ENCODE measurements around the gene TMEM82.

Gene TMEM82

GRCh38 chr1:15727866-15728534 is 14.3 kb upstream of the TMEM82 start:
- H3K4me3 ChIP-seq (ENCODE audit: insufficient read depth, low read depth, low read length): no peak overlapping the region
- H3K27ac ChIP-seq (ENCODE audit: insufficient read depth, low read depth, low read length, poor library complexity, severe bottlenecking): no peak overlapping the region
- peaks cover 28% of the 10 kb centered on the region for H3K36me3 ChIP-seq (ENCODE audit: control insufficient read depth, insufficient read depth, low read length)
- no peaks in the 10 kb centered on the region for H3K27me3 ChIP-seq (ENCODE audit: control insufficient read depth, insufficient read depth, low read length, poor library complexity, severe bottlenecking)
- WGBS, 2 experiments: 96% methylated on average over 23 of the region's 23 CpGs
- H3K4me1 ChIP-seq (ENCODE audit: control insufficient read depth, insufficient read depth, low read length): peaks cover 7% of the 10 kb centered on the region
- H3K9me3 ChIP-seq (ENCODE audit: control insufficient read depth, low read length): no peaks in the 10 kb centered on the region

DNA sequence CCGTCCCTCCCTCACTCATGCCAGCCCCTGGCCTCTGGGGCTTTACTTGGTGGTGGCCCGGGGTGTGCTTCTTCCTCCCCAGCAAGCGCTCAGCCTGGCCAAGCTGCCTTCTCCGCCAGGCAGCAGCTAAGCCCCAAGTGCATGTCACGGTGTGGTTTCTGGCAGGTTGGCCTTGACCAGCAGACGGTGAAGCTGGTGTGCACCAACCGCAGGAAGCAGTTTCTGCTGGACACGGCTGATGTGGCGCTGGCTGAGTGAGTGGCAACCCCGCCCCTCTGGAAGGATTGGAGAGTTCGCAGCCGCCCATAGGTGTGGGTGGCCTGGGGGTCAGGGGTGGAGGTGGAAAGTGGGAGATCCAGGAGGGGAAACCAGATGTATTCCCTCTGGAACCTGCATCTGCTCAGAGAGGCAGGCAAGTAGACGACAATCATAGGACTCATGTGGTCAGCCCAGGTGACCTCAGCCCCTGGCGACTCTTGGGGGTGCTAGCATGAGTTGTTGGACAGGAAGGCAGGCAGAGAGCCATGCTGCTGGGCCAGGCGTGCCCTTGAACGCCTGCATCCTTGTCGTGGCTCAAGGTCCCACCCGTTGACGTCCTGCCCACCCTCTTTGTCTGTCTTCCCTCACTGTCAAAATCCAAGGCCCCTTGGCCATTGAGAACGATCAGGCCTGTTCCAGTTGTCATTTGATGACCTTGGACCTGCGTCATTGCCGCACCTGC is 13.2 kb upstream of the TMEM82 start:
- Histone ChIP-seq H3K4me3 (ENCODE audit: insufficient read depth, low read depth, low read length) (no peak overlapping the region), H3K27ac (ENCODE audit: insufficient read depth, low read depth, low read length, poor library complexity, severe bottlenecking) (no peak overlapping the region), H3K27me3 (ENCODE audit: control insufficient read depth, insufficient read depth, low read length, poor library complexity, severe bottlenecking) (no peaks in the 10 kb centered on the region), H3K4me1 (ENCODE audit: control insufficient read depth, insufficient read depth, low read length) (peaks cover 7% of the 10 kb centered on the region), H3K9me3 (ENCODE audit: control insufficient read depth, low read length) (no peaks in the 10 kb centered on the region), H3K36me3 (ENCODE audit: control insufficient read depth, insufficient read depth, low read length) (peaks cover 32% of the 10 kb centered on the region)
- WGBS, 2 experiments: 93 to 94% methylated on average over 22 of the region's 22 CpGs

DNA sequence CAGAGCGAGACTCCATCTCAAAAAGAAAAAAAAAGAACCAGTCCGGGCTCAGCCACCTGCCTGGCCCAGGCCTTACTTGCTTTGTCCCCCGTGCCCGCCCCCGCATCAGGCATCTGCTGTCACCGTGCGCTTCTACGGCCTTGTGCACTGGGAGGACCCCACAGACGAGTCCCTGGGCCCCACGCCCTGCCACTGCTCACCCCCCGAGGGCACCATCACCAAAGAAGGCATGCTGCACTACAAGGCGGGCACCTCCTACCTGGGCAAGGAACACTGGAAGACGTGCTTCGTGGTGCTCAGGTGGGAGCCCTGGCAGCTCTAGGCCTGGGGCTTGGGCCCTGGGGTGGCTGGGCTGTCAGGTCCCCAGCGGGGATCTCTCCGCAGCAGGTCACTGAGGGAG is 11.9 kb upstream of the TMEM82 start:
- peaks cover 33% of the 10 kb centered on the region for H3K36me3 ChIP-seq (ENCODE audit: control insufficient read depth, insufficient read depth, low read length)

GRCh38 chr1:15730936-15731335 is 11.4 kb upstream of the TMEM82 start:
- H3K9me3 ChIP-seq (ENCODE audit: control insufficient read depth, low read length): no peaks in the 10 kb centered on the region
- no peak overlapping the region for H3K27ac ChIP-seq (ENCODE audit: insufficient read depth, low read depth, low read length, poor library complexity, severe bottlenecking)
- H3K27me3 ChIP-seq (ENCODE audit: control insufficient read depth, insufficient read depth, low read length, poor library complexity, severe bottlenecking): no peaks in the 10 kb centered on the region
- 96% methylated on average over 16 of the region's 16 CpGs for WGBS, 2 experiments
- H3K36me3 ChIP-seq (ENCODE audit: control insufficient read depth, insufficient read depth, low read length): peaks cover 33% of the 10 kb centered on the region
- H3K4me3 ChIP-seq (ENCODE audit: insufficient read depth, low read depth, low read length): no peak overlapping the region
- H3K4me1 ChIP-seq (ENCODE audit: control insufficient read depth, insufficient read depth, low read length): peaks cover 10% of the 10 kb centered on the region

More for the DNA sequence above, 11.9 kb upstream of the TMEM82 start:
- WGBS, 2 experiments: 96 to 97% methylated on average over 16 of the region's 16 CpGs
- Histone ChIP-seq H3K4me3 (ENCODE audit: insufficient read depth, low read depth, low read length) (no peak overlapping the region), H3K27ac (ENCODE audit: insufficient read depth, low read depth, low read length, poor library complexity, severe bottlenecking) (no peak overlapping the region), H3K27me3 (ENCODE audit: control insufficient read depth, insufficient read depth, low read length, poor library complexity, severe bottlenecking) (no peaks in the 10 kb centered on the region), H3K9me3 (ENCODE audit: control insufficient read depth, low read length) (no peaks in the 10 kb centered on the region), H3K4me1 (ENCODE audit: control insufficient read depth, insufficient read depth, low read length) (peaks cover 5% of the 10 kb centered on the region)

- H3K36me3 ChIP-seq (ENCODE audit: control insufficient read depth, insufficient read depth, low read length): peaks cover 29% of the 10 kb centered on the region
Measured at GRCh38 chr1:15731735-15732685, 10.3 kb upstream of the TMEM82 start.

DNA sequence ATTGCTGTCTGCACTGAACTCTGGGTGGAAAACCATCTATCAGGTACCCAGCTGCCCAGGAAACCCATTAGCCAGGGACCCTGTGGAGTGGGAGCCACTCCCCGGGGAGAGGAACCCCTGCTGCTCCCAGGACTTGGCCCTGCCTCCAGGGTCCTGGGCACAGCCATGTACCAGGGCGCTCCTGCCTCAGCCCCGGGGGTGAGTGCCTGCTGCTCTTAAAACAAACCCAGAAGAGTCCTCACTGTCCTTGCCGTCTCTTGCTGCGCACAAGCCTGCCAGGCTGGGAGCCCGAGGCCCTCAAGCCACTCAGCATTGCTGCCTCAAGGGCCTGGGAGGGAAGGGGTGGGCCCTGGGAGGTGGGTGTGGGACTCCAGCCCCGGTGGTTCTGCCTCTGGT is 9.6 kb upstream of the TMEM82 start:
- Histone ChIP-seq H3K4me1 (ENCODE audit: control insufficient read depth, insufficient read depth, low read length) (peaks cover 16% of the 10 kb centered on the region), H3K4me3 (ENCODE audit: insufficient read depth, low read depth, low read length) (no peak overlapping the region), H3K36me3 (ENCODE audit: control insufficient read depth, insufficient read depth, low read length) (peaks cover 23% of the 10 kb centered on the region), H3K9me3 (ENCODE audit: control insufficient read depth, low read length) (no peaks in the 10 kb centered on the region), H3K27me3 (ENCODE audit: control insufficient read depth, insufficient read depth, low read length, poor library complexity, severe bottlenecking) (no peaks in the 10 kb centered on the region), H3K27ac (ENCODE audit: insufficient read depth, low read depth, low read length, poor library complexity, severe bottlenecking) (no peak overlapping the region)
- 94 to 96% methylated on average over 7 of the region's 7 CpGs for WGBS, 2 experiments

More at GRCh38 chr1:15731735-15732685, 10.3 kb upstream of the TMEM82 start:
- 95 to 96% methylated on average over 39 of the region's 39 CpGs for WGBS, 2 experiments
- Histone ChIP-seq H3K9me3 (ENCODE audit: control insufficient read depth, low read length) (no peaks in the 10 kb centered on the region), H3K27ac (ENCODE audit: insufficient read depth, low read depth, low read length, poor library complexity, severe bottlenecking) (no peak overlapping the region), H3K4me1 (ENCODE audit: control insufficient read depth, insufficient read depth, low read length) (peaks cover 16% of the 10 kb centered on the region), H3K27me3 (ENCODE audit: control insufficient read depth, insufficient read depth, low read length, poor library complexity, severe bottlenecking) (no peaks in the 10 kb centered on the region), H3K4me3 (ENCODE audit: insufficient read depth, low read depth, low read length) (no peak overlapping the region)

GRCh38 chr1:15733218-15733725 is 9.0 kb upstream of the TMEM82 start:
- Histone ChIP-seq H3K27ac (ENCODE audit: insufficient read depth, low read depth, low read length, poor library complexity, severe bottlenecking) (no peak overlapping the region), H3K4me1 (ENCODE audit: control insufficient read depth, insufficient read depth, low read length) (peaks cover 16% of the 10 kb centered on the region), H3K9me3 (ENCODE audit: control insufficient read depth, low read length) (no peaks in the 10 kb centered on the region), H3K4me3 (ENCODE audit: insufficient read depth, low read depth, low read length) (no peak overlapping the region), H3K27me3 (ENCODE audit: control insufficient read depth, insufficient read depth, low read length, poor library complexity, severe bottlenecking) (no peaks in the 10 kb centered on the region), H3K36me3 (ENCODE audit: control insufficient read depth, insufficient read depth, low read length) (peaks cover 17% of the 10 kb centered on the region)
- 94 to 95% methylated on average over 11 of the region's 11 CpGs for WGBS, 2 experiments

GRCh38 chr1:15733726-15734226 is 8.5 kb upstream of the TMEM82 start:
- H3K4me3 ChIP-seq (ENCODE audit: insufficient read depth, low read depth, low read length): no peak overlapping the region

GRCh38 chr1:15734296-15734695 is 8.0 kb upstream of the TMEM82 start:
- peaks cover 16% of the 10 kb centered on the region for H3K4me1 ChIP-seq (ENCODE audit: control insufficient read depth, insufficient read depth, low read length)
- no peak overlapping the region for H3K4me3 ChIP-seq (ENCODE audit: insufficient read depth, low read depth, low read length)
- WGBS, 2 experiments: 91 to 94% methylated on average over 13 of the region's 13 CpGs
- H3K27me3 ChIP-seq (ENCODE audit: control insufficient read depth, insufficient read depth, low read length, poor library complexity, severe bottlenecking): no peaks in the 10 kb centered on the region
- H3K27ac ChIP-seq (ENCODE audit: insufficient read depth, low read depth, low read length, poor library complexity, severe bottlenecking): no peak overlapping the region
- H3K9me3 ChIP-seq (ENCODE audit: control insufficient read depth, low read length): no peaks in the 10 kb centered on the region
- H3K36me3 ChIP-seq (ENCODE audit: control insufficient read depth, insufficient read depth, low read length): peaks cover 11% of the 10 kb centered on the region

More at GRCh38 chr1:15733726-15734226, 8.5 kb upstream of the TMEM82 start:
- H3K9me3 ChIP-seq (ENCODE audit: control insufficient read depth, low read length): no peaks in the 10 kb centered on the region
- 95% methylated on average over 27 of the region's 27 CpGs for WGBS, 2 experiments
- H3K36me3 ChIP-seq (ENCODE audit: control insufficient read depth, insufficient read depth, low read length): peaks cover 12% of the 10 kb centered on the region
- H3K27ac ChIP-seq (ENCODE audit: insufficient read depth, low read depth, low read length, poor library complexity, severe bottlenecking): no peak overlapping the region
- peaks cover 16% of the 10 kb centered on the region for H3K4me1 ChIP-seq (ENCODE audit: control insufficient read depth, insufficient read depth, low read length)
- H3K27me3 ChIP-seq (ENCODE audit: control insufficient read depth, insufficient read depth, low read length, poor library complexity, severe bottlenecking): no peaks in the 10 kb centered on the region
